HG02981 (cell line): Measurements from ENCODE around the gene FOXL3.

Experiments
- ATAC-seq: cut with Tn5 transposase; IDR thresholded peaks from one replicate; pipeline ENCODE4 v1.9.1; 2021; ENCODE audit warnings: mild to moderate bottlenecking, moderate library complexity; ENCODE audit not compliant: unreplicated experiment

FOXL3 gene

DNA sequence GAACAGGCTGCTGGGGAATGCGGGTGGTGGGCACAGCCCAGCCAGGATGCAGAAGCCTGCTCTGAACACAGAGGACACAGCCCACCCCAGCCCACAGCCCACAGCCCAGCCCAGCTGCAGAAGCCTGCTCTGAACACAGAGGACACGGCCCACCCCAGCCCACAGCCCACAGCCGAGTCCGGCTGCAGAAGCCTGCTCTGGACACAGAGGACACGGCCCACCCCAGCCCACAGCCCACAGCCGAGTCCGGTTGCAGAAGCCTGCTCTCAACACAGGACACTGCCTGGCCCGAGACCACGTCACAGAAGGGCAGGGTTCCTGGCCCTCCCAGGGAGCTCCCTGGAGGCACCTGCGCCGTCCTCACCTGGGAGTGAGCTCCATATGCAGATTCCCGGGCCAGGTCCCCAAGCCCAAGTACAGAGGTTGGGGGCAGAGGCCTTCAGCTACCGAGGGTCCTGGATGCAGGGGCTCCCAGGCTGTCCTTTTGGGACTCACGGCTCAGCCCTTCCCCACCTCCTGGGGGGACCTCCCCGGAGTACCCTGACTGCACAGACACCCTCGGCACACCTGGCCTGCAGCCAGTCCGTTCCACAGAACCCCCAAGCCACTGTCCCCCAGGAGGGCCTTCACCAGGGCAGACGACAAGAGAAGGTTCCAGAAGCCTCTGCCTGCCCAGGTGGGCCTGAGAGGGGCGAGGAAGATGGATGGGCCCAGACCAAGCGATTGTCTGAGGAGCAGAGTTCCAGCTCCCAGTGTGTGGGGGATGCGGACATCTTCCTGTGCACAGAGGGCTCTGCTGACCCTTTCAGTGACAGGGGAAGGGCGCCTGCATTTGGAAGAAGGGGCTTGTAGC is 23.7 kb upstream of the FOXL3 start:
- no peak for ATAC-seq

DNA sequence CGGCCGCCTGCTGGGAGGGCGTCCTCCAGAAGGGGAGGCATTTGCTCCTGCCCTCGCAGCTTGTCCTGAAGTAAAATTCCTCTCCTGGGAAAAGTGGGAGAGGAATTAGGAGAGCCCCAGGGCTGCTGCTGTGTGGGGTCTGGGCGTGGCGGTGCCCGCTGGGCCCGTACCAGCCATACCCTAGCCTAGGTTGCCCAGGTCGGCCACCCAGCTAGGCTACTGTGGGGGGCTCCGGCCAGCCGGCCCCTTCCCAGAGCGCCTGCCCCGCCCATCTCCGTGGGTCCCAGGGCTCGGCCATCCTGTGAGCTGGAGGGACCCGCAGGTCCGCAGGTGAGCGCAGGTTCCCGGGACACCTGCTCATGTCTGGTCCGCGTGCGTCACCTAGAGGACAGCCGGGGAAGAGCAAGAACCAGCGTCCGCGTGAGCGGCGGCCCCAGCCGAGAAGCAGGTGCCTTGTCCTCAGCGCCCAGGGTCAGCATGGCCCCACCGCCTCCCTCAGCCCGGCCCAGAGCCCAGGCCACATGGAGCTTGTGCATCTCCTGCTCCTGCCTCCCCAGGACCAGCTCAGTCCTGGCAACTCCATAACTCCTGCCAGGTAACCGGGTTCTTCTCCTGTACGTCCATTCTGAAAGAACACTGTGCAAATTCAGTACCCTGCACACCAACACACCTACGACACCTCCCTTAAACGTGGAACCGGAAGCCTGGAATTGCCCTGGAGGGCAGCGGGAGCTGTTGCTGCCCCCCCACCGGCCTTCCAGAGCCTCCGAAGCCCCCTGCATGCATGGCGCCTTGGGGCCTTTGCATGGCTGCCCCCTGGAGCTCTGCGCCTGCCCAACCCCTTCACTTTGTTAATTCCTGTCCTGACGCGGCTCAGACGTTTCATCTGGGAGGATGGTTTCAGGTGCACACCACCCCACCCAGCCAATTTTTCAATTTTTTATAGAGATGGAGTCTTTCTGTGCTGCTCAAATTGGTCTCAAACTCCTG is 22.8 kb upstream of the FOXL3 start:
- no peak for ATAC-seq

DNA sequence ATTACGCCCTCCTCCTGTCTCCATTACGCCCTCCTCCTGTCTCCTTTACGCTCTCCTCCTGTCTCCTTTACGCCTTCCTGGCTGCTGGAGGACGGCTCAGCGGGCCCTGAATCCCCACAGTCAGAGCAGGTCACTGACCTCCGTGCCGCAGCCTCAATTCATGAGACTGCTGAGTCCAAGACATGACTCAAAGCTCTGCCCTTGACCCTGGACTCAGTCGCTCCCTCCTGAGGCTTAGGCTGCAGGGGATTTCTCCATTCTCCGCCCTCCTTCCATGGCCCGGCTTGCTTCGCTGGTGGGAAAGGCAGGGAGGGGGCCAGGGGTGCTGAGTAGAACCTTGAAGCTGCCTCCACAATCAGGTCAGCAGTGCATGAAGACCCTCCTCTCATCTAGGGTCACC is 21.0 kb upstream of the FOXL3 start:
- no peak for ATAC-seq

DNA sequence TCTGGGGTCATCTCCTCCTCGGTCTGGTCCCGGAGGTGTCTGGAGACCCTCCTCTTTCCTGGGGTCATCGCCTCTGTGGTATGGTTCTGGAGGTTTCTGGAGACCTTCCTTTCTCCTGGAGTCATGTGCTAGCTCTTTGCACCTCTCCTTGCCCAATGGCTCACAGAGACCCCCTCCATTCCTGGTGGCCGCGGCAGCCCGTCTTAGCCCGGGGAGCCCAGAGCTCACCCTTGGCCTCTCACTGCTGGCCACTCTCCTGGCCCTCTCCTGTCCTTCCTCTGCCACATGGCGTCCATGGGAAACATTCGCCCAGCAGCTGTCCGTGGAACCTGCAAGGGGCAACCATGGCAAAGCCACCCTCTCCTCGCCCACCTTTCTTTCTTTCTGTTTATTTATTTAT is 20.2 kb upstream of the FOXL3 start:
- ATAC-seq = no peak

DNA sequence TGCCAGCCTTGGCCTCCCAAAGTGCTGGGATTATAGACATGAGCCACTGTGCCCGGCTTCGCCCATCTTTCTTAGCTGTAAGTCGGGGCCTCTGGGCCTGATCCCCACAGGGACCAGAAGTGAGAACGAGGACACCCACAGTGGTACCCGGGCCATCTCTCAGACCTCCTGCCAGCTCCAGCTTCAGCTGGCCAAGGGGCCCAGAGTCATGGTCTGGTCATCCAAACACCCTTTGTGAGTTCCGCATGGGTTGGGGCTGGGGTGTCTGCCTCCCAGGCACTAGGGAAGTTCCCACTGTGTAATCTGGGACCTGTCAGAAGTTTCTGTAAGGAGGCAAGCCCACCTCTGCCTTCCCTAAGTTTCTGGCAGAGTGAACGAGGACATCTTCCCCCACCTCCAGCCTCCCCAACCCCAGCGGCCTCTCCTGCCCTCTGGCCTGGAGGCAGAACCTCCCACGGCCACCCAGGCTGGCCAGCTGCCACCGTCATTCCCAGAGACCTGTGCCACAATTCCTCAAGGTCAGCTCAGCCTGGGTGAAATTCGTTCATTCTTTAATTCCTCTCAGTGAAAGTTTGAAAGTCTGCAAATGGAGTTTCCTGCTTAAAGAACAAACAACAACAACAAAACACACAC is 19.5 kb upstream of the FOXL3 start:
- ATAC-seq = no peak

DNA sequence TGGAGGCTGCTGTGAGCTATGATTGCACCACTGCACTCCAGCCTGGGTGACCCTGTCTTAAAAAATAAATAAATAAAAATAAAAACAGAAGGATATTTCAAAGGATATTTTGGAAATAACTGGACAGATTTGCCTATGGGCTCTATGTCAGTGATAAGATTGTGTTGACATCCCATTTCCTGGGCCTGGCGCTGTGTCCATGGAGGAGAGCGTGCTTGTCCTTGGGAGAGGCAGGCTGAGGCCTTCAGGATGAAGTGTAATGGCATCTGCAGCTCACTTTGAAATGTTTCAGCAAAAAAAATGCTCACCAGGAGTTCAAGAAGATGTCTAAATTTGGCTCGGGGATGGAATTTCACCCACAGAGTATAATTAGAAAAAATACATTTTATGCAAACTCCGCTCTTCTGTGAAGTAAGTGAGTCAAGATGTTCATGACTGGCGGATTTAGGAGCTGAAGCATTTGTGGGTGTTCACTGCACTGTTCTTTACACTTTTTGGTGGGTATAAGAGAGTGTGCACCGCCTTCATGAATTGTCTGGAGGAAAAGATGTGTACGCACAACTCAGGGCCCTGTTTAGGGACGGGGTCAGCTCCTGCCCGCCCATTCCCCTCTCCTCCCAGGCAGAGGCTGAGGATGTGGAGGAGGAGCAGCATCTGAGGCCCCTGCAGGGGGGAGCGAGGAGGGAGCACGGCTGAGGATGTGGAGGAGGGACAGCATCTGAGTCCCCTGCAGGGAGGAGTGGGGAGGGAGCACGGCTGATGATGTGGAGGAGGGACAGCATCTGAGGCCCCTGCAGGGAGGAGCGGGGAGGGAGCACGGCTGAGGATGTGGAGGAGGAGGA is 18.5 kb upstream of the FOXL3 start:
- no peak for ATAC-seq

DNA sequence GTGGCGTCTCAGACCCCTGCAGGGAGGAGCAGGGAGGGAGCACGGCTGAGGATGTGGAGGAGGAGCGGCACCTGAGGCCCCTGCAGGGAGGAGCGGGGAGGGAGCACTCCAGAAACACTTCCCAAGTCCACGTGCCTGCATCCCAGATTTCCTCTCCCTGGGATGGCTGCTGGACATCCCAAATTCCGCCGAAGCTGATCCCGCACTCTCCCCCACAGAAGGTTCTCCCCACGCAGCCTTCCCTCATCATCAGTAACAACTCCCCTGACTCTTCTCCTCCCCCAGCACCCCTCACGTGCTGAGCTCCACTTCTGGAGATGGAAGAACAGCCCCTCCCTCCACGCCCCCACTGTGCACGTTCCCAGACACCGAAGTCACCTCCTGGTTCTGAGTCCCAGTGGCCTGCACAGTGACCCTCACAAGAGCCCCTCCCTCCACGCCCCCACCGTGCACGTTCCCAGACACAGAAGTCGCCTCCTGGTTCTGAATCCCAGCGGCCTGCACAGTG is 17.8 kb upstream of the FOXL3 start:
- ATAC-seq = no peak

DNA sequence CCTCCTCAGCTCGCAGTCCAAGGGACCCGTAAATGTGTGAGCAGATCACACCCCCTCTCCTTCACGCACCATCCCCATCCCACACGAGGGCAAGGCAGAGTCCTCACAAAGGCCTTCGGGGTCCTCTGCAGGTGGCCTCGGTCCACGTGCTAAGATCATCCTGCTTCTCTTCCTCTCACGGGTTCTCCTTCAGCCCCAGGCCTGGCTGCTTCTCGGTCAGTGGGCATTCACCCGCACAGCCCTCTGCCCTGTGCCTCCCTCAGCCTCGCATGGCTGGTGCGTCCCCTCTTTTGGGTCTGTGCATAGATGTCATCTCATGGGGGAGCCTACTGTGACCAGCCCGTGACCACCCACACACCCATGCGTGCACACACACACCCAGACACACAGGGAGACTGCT is 17.3 kb upstream of the FOXL3 start:
- no peak for ATAC-seq

DNA sequence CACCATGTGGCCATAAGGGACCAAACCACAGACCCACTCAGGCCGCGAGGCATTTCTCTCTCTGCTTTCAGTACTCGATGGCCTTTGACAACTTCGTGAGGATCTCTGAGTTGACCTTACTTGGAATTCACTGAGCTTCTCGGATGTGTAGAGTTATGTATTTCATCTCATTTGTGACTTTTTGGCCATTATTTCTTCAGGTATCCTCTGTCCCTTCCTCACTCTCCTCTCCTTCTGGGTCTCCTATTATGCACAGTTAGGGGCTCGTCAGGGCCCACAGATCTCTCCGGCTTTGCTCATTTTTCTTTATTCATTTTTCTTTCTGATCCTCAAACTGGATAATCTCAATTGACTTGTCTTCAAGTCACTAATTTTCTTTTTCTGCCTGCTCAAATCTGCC is 16.6 kb upstream of the FOXL3 start:
- ATAC-seq = no peak

DNA sequence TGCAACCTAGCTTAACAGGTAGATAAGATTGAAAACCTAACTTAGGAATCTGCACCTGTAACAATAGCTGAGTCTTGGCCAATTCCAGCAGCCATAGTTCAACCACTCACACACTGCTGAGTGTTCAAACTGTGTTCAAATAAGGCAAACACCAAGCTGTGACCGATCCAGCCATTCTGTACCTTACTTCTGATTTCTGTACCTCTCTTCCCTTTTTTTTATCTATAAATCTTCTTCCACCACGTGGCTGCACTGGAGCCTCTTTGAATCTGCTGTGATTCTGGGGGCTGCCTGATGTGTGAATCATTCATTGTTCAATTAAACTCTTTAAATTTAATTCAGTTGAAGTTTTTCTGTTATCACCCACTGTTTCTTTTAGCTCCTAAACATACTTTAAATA is 15.7 kb upstream of the FOXL3 start:
- no peak for ATAC-seq

DNA sequence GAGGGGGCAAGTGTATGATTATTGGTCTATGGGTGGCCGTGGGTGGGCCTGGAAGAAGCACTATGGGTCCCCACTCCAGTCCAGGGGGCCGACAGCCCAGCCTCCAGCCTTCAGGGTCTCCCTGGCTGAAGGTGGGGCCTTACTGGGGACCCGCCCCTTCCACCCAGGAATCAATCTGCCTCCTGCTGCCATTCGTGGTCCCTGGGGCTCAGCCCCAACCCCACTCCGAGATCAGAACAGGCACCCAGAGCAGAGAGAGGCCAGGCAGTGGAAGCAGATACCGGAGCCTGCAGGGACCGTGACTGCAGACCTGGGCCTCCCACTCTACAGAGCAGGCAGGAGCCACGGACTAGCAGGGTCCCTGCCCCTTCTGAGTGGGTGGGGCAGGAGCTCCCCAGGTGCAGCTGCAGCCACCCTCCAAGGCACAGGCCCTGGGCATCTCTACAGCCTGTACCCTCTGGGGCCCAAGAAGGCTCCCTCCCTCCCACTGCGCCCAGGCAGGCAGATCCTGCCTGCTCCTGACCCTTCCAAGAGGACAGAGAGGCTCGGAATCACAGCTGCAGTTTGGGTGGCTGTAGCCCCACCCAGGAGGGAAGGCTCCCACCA is 13.6 kb upstream of the FOXL3 start:
- ATAC-seq = no peak

DNA sequence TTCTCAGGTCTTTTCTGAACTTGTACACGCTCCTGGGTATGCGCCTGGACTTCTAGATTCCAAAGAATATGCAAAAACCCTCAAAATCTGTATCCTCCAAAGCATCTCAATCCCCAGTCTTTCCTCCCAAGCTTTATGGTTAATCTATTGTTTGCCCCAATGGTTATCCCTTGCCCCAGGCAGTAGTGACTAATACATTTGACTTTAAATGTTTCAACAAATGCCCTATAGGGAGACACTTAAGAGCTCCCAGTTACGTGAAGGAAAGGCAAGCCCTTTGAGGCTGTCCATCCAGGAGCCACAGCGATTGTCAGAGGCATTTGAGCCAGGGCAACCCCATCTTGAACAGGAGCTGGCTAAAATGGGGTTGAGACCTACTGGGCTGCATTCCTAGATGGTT is 12.7 kb upstream of the FOXL3 start:
- ATAC-seq = no peak

DNA sequence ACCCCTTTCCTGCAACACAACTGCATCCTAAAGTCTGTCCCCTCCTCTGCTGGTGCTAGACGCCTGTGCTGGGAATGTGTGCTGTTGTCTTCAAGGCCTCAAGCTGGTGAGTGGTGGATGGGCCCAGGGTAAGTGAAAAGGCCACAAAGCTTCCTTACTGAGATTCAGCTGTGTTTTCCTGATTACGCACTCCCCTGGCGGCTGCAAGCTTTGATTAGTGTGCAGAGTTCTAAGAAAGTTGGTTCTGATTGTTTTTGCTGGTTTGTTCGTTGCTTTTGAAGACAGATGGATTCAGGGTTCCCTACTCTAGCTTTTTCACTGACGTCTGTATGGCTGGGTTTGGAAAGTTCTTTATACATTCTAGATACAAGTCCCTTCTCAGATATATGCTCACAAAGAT is 11.9 kb upstream of the FOXL3 start:
- no peak for ATAC-seq

DNA sequence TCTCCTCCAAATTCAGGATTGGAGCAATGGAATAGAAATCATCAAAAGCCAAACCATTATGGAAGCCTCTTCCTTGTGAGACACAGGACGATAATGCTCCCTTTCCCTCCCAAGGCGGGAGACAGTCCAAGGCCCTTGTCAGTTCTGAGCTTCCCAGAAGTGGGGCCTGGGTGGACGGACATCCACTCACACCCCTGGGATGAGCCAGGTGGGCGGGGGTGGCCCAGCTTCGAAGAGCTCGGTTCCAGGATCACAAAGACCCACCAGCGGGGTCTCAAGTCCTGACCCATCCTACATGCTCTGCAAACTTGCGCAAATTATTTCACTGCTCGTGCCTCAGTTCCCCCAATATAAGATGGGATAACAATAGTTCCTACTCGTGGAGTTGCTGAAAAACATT is 10.1 kb upstream of the FOXL3 start:
- ATAC-seq = no peak

DNA sequence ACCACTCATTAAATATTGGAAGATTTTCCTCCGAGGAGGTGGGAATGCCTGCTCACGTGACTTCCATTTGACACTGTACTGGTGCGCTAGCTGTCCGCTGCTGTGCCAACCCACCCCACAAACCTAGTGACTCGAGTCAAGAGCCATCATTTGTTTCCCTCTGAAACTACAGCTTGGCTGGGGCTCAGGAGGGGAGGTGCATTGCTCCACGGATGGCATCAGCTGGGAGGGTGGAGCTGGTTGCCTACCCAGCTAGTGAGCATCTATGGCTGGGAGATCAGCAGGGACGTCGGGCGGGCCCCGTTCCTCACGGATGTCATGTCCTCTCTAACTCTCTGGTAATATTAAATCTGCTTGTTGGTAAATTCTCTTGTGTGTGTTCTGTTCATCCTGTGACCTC is 9.5 kb upstream of the FOXL3 start:
- ATAC-seq = no peak

DNA sequence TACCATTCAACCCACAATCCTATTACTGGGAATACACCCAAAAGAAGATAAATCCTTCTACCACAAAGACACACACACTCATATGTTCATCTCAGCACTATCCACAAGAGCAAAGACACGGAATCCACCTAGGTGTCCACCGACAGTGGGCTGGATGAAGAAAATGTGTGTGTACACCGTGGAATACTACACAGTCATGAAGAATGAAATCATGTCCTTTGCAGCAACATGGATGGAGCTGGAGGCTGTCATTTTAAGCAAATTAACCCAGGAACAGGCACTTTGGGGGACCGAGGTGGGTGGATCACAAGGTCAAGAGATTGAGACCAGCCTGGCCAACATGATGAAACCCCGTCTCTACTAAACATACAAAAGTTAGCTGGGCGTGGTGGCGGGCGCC is 8.3 kb upstream of the FOXL3 start:
- ATAC-seq = no peak

DNA sequence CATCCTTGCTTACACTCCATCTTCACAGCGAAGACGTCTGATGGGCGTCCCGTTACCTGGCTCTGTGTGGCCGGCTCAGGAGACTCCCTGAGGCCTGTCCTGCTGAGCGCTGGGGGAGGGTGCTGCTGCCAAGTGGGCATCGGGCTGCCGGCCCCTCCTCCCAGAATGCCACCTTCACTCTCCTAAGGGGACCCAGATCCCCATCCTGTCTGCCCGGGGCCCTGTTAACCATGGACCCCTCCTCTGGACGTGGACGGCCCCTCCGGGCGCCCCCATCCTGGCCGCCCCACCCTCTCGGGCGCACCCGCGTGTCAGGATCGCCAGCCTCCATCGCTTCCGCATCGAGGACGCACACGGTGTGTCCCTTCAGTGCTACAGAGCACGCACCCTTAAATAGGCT is 7.3 kb upstream of the FOXL3 start:
- no peak for ATAC-seq

DNA sequence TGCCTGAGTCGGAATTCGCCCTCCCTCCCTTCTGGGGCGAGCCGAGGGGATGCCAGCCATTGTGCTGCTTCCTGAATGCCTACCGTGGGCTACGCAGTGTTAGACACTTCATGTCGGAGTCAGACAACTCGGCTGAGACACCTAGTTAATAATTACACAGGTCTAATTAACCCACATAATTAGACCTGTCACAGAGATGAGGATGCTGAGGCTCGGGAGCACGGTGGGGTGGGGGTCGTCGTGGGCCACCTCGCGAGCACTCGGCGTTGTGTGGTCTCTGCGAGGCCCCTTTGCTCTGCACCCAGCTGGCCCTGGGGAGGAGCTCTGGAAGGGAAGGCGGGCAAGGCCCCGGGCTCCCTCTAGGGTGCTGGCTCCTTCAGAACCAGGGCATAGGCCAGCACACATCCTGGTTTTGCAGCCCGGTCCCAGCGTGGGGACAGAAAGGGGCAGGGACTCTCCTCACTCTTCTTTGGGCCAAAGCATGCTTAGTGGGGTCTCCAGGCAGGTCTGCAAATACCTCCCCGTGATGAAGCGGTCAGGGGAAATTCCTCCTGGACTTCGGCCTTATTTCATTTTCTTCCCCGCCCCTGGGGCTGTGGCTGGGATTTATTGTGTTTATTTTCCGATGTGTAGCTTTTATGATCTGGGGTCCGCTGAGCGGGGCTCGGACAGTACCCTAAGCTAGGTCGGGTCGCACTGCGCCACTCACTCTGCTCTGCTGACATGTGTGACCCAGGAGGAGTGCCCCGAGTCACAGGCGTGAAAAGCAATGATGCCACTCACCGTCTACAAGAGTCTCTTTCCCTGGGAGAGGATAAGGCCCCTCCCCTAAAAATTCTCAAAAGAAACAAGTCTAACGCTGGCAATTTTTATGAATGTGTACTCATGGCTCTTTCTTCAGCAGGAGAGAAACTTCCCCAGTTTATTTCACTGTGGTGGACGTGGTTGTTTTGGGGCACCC is 4.9 kb upstream of the FOXL3 start:
- no peak for ATAC-seq

DNA sequence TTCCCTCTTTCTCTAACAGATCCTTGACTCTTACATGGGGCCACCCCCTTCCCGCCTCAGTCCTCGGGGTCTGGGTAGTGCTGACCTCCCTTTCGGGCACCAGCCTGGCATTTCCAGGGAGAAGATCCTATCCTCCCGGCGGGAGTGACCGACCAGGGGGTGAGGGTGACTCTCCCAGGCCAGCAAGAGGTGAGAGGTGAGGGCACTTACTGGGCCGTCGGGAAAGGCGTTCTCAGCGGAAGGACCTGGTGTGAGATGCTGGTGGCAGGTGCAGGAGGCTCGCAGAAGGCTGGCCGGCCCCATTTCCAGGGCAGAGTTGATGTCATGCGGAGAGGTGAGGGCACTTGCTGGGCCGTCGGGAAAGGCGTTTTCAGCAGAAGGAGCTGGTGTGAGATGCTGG is 4.2 kb upstream of the FOXL3 start:
- ATAC-seq = no peak
